Measurements from ENCODE around the gene SMPDL3A.
A peak's percentile ranks its signal among the peaks of the same experiment; 100 is the strongest.

SMPDL3A gene

DNA sequence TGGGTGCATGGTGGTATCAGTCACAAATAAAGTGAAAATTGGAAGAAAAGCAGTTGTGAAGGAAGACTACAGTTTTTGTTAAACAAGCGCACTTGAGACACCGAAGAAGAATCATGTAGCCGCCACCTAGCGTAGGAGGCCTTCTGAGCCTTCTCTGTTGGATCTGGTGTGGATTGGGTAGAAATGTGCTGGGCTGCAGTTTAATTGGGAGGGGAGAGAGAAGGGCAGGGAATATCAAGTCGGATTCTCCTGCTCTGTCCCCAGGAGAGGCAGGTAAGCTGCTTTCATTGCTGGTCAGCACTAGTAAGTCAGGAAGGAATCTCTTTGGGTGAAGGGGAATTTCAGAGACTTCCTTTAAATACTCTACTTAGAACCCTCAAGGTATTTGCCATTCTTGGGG, 10.8 kb upstream of the SMPDL3A start:
- DNase-seq, result no peak

DNA sequence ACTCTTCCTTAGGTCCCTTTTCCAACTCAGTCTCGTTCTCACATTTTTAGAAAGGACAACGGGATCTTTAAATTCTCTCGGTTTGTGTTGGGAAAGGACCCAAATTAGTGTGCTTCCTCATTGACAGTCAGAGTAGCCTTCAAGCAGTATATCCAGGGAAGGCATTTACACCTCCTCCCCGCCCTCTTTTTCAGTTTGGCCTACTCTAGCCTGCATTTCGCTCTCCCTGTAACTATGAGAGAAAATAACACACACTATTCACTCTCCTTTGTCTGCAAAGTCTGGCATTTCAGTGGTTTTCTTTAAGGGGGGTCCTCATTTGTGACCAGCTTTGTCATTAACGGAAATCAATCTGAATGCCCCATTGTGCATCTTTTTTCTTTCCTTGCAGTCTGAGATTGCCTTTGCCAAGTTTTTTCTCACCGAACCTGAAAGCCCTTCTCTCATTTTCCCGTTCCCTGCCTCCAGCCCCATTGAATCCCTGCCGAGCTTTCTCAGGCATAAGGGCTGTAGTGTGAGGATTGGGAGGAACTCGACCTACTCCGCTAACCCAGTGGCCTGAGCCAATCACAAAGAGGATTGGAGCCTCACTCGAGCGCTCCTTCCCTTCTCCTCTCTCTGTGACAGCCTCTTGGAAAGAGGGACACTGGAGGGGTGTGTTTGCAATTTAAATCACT, 9.9 kb upstream of the SMPDL3A start:
- DNase-seq, result no peak

DNA sequence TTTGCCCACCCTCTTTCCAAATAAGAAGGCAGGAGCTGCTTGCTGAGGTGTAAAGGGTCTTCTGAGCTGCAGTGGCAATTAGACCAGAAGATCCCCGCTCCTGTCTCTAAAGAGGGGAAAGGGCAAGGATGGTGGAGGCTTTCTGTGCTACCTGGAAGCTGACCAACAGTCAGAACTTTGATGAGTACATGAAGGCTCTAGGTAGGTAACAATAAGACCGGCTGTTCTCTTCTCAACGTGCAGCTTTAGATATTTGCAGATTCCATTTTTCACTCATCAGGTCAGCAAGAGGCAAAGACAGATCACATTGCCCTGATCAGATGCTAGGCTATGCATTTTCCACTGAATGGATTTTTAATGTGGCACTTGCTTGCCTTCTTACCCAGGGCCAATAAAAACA, 9.4 kb upstream of the SMPDL3A start, which contains the start of gene FABP7:
Gene FABP7 (plus strand): TSS at position 50 of the 400 bp plus-strand sequence. CDS start 79 bp downstream, at position 129.
- no peak for DNase-seq

DNA sequence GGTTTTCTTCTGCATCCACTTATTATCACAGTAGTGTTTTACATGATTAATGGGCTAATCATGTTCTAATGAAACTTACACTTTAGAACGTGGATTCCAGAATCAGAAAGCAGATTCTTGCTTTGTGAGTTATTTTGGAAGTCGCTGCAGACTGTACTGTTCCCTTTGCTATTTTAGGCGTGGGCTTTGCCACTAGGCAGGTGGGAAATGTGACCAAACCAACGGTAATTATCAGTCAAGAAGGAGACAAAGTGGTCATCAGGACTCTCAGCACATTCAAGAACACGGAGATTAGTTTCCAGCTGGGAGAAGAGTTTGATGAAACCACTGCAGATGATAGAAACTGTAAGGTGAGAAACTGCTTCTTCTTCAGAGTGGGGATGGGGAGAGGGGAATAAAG, 8.9 kb upstream of the SMPDL3A start:
- DNase-seq, result no peak

DNA sequence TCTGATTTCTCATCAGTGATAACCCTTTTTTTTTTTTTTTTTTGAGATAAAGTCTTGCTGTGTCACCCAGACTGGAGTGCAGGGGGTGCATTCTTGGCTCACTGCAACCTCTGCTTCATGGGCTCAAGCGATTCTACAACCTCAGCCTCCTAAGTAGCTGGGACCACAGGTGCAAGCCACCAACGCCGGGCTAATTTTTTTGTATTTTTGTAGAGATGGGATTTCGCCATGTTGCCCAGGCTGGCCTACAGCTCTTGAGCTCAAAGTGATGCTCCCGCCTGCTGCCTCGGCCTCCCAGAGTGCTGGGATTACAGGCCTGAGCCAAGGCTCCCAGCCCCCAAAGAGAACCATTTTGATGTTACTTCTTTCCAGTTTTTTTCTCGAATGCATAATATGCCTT, 7.3 kb upstream of the SMPDL3A start:
- no peak for DNase-seq

DNA sequence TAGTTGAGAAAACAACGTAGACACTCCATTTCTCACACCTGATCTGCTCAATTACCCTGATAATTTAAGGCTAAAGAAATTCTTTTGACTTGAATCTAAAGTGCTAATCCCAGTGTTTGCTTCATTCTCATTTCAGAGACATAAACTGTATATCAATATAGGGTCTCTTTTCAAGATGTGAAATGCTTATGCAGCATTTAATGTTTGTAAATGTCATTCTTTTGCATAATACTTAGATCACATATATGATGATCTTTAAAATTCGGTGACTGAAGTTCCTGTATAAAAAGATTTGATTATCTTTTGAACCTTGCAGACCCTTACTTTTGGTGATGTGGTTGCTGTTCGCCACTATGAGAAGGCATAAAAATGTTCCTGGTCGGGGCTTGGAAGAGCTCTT, 5.7 kb upstream of the SMPDL3A start:
- no peak for DNase-seq

DNA sequence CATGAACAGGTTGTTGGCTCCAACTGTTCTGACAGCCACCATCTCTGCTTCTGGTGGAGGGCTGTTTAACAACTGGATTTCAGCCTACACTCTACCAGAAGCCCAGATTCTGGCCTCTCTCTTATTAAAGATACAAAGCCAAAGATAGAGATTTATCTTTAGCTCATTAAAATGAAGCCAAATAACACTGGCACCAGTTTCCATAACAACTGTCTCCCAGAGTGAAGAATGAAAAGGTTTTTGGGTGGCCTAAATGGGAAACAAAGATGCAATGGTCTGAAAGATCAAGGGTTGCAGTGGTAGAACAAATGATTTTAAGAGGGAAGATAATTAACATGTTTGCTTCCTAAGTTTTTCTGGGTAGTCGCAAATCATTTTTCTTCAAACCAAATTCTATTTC, 3.2 kb upstream of the SMPDL3A start:
- DNase-seq, result no peak

DNA sequence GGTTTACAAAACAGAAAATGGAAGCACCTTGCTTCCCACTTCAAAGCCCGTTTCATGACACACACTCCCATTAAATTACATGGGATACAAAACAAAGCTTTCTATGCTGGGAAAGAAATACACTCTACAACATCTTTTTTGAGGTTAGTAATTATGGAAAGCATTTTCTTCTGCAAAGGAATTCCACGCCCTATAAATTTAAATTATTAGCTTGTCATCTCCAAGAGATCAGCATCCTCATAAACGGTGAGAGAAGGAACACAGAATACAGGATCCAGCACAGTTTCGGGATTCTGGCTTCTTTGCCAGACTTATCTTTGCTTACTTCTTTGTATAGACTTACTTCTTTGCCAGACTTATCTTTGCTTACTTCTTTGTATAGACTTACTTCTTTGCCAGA, 1.3 kb upstream of the SMPDL3A start:
- DNase-seq, result no peak

DNA sequence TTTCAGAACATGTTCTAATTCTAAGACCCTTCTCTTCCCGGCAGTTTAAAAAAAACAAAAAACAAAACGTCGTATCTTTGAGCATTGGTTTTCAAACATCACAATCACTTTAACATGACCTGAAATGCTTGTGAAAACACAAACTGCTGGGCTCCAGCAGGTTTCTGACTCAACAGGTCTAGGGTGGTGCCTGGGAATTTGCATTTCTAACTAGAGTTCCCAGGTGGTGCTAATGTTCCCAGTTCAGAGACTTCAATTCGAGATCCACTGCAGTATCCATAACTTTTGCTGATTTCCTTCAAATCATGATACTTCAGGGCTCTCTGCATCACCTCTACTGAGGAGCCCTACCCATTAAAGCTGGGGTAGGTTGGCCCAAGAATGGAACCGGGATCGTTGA, 850 bp upstream of the SMPDL3A start:
- DNase-seq, result no peak

DNA sequence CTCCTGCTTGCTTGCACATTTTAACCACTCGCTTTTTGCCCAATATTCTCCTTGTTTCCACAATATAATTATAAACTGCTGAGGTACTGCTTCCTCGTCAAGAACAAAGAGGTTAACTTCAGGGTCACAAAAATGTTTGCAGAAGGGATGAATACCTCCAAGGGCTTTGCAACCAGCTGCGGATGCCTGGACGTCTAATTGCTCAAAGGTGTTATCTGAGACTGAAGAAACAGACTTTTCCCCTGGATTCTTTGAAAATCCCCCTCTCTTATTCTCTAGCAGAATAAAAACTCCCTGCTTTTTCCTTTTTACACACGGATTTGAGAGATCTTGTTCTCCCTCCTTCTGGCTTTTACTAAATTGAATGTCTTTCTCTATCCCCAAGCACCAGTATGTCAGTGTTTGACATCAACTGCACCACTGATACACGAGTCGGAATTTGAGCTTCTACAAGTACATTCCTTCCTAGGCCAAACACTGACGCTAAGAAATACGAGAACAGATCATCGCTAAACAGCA, 336 bp upstream of the SMPDL3A start:
- no peak for DNase-seq

DNA sequence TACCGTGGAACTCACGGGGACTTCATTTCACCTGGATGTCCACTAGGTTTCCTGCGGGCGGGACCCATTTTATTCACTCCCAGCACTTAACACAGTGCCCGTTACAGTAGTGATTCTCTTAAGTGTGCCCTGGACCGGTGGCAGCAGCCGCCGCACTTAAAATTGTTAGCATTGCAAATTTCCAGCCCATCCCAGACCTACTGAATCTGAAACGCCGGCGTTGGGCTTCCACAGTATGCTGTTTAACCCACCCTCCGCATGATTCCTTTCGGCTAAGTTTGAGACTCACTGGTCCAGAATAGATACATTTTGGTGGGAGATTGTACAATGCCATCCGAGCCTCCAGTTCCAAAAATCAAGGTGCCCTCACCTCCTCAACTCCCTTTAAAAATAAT, 967 bp downstream of the SMPDL3A start:
- DNase-seq, result no peak

DNA sequence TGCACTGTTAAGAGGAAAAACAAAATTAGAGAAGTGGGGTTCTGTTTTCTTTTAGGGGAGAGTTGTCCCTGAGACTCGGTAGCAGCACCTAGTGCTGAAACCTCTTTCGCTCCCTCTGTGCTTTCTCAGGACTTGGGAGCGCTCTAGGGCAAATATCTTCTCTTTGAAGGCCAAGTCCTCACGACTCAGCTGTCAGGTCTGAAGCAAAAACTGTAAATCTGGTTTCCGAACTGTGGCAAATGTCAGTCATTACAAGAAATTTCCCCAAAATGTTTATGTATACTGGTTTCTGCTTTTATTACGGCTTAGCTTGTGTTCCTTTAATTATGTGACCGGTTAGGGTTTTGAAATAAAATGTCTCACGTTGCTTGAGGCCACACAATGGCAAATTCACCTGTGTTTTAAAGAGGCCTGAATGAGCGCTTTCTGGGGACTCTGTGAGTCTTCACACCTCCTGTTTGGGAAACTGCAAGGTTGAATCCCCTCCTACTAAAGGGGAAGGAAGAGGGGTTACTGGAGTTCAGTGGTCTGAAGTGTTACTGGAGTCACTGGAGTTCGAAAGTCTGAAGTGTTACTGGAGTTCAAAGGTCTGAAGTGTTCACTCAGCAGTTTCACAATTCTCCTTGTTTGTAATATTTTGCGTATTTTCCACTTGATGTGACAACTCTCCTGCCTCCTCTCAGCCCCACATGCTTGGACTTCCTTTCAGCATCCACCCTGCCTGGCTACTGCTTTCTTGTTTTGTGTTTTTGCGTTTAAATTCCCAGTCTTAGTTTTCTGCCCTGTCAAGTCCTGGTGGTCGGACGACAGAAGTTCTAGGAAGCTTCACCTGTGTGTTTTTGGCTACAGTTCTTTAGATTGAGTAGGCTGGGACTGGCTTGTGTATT, 1.6 kb downstream of the SMPDL3A start:
- peak in 1 of 2 donors; percentile 35 for DNase-seq

DNA sequence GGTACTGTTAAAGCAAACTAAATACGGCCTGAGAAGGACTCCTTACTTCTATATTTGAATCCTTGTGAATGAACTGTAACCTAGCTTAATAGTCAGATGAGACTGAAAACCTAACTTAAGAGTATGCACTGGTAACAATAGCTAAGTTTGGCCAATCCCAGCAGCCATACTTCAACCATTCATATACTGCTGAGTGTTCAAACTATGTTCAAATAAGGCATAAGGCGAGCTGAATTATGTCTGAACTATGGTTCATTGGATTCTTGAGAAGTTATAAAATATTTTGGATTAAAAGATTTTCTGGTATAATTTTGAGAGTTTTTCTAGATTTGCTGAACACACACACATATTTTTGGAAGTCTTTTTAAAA, 2.2 kb downstream of the SMPDL3A start:
- no peak for DNase-seq

DNA sequence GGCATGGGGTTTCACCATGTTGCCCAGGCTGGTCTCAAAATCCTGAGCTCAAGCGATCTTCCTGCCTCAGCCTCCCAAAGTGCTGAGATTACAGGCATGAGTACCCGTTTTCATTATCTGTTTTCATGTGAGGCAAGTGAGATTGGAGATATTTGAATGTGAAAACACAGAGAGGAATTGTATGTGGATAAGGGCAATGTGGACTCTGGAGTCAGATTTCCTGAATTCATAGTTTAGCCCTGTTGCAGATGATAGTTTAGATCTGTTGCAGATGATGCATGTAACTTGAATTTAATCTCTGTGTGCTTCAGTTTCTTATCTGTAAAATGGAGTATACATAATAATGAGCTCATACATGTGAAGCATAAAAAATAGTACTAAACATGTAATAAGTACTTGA, 3.7 kb downstream of the SMPDL3A start:
- DNase-seq, result no peak

DNA sequence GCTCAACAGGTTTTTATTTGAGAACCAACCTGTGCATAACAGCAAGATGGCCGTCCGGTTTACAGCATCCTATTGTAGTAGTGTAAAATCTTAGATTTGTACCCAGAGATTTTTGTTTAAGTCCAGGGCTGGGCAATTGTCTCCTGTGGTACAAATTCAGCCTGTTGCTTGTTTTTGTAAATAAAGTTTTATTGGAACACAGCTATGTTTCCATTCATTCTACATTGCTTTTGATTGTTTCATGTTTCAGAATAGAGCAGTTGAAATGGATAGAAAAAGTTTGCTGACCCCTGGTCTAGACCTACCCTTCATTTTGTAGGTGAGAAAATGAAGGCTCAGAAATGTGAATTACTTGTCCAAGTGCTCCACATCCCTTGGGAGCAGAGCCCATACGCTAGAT, 8.5 kb downstream of the SMPDL3A start:
- no peak for DNase-seq

DNA sequence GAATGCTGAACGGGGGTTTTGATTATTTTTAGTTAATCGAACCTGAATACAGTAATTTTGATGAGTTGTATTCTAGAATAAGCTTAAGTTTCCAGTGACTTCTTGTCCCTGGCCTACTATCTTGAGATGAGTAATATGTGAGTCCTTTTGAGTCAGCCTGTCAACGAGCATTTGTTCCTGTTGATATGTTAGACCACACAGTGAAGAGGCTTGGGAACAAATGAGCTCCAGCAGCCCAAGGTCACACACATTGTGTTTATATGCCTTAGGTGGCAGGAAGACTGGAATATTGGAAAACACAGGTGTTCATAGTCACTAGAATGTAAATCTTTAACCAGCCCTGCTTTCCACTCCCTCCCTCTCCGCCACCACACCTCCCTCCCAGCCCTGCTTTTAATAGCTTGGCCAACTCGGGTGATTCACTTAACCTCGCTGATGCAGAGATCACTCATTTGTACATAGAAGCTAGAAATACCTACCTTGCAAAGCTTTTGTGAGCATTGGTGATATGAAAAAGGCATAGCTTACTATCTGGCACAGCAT, 9.1 kb downstream of the SMPDL3A start:
- DNase-seq, result no peak

DNA sequence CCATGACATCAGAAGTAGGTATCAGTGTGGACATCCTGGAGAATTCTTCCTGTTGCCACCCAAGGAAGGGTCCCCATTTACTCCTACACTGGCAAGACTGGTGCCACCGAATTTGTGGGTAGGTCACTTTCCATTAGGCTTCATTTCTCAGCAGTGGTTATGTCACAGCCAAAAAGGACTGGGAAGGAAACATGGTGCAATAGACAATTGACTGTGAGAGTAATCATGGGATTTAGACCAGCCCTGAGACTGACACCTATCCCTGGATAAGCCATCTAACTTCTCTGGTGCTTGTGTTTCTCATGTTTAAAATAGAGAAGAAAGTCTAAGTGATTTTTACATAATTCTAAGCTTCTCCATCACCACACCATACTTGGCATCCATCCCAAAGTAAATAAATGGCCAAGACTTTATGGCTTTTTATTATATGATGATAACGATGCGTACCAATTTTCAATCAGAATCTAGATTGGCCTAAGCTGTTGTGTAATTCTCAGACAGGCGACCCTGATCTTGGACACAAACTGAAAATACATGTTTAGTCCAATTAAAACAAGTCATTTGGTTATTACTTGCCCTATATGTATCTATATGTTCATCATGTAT, 10.2 kb downstream of the SMPDL3A start:
- no peak for DNase-seq

DNA sequence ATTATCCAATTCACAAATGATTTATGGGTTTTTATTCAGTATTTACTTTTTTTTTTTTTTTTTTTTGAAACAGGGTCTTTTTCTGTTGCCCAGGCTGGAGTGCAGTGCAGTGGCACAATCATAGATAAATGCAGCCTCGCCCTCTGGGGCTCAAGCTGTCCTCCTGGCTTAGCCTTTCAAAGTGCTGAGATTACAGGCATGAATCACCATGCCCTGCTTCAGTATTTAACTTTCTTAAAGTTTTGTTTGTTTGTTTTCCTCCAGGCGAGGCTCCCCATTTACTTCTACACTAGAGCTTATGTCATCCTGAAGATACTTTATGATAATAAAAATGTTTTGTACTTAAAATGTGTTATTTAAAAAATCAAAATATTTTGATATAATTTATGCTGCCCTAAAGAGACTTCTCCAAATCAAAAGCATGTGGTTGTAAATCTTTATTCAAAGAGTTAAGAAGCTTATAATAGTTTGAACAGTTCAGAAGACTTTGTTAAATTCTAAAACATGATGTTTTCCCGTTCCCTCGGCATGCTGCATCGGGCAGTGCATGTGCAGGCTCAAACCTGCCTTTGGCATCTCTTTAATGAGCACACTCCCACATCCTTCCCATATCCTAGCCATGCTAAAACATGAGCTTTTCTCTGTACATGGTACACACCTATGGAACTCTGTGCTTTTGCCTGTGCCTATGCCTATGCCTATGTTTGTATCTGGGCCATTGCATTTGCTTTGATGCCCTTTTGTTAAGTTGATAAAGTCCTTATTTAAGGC, 11.0 kb downstream of the SMPDL3A start:
- no peak for DNase-seq

DNA sequence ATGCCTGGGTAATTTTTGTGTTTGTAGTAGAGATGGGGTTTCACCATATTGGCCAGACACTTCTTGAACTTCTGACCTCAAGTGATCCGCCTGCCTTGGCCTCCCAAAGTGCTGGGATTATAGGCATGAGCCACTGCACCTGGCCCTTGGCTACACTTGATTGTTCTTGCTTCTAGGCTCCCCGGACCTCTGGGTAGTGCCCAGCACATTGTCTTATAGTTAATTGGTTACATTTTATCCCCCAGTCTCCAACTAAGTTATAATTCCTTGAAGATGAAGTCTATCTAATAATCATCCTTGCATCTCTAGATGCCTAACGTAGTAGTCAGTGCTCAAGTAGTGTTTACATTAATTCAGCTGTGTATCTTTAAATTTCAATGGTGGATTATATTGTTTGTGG, 11.8 kb downstream of the SMPDL3A start:
- DNase-seq, result no peak

DNA sequence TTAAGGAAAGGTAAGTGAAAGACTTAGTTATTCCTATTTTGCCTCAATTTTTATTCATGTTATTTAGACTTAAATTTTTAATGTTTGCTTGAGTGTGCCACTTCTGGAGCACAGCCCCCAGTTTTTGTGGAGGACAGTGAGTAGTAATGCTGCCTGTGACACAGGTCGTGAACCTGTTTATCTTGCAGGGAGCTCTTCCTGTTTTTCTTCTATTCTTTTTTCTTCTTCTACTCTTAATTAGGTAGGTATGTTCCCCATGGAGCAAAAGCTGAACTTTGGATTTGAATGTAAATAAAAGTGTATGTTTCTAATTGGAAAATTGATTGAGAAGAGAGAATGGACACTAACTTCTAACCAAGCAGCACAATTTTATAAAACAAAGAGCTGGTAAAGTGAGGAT, 12.3 kb downstream of the SMPDL3A start:
- DNase-seq, result no peak

DNA sequence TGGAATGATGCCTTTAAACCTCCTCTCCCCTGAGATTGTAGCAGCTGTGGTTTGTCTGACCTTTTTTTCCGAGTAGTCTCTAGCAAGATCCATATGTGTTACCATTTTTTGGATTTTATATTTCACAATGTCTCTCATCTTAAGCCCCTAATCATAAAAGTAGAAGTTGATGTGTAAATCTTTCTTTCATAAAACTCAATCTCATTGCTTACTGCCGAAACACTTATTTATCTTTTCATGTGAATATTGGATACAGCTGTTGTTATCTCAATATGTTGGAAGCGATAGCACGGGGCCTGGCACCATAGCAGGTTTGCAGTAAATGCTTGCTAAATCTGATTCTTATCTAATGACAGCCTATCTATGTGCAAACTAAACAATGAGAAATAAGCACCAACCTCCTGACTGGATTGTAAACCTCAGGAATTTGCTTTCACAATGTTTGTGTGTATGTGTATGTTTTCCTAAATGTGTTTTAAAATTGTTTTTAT, 14.2 kb downstream of the SMPDL3A start:
- DNase-seq, result no peak

DNA sequence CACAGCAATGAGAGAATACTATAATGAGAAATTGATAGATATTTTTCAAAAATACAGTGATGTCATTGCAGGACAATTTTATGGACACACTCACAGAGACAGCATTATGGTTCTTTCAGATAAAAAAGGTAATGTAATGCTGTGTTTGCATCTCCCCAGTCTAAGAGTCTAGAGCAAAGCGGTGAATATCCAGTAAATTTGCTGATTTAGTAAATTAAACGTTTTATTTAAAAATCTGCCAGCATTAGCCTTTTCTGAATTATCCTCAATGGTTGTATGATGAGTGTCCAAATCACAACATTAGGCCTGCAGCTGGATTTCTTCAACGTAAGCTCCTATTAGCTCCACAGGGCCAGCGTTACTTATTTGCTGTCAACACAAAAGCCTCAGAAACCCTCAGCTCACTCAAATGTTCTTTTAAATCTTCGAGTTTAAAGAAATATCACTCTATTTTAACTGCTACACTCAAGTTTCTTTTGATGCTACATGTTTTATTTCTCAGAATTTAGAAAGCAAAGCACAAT, 16.0 kb downstream of the SMPDL3A start:
- DNase-seq, result no peak
